Stimulated activated CD8-positive, alpha-beta memory T cell treated with anti-CD3 and anti-CD28 coated beads, Interleukin-7, amount 100 ng/mL, for 48 hours (primary cell): ENCODE results near the gene ZNF77.
"Not testable (repeated sequence)": the region's sequence is repeated elsewhere in the genome, so short reads cannot be mapped to it uniquely, and the experiment has no call there.

Source experiments
- DNase-seq, 2 donors: peaks; one replicate each; pipeline ENCODE4 v3.0.0-alpha.2; 2020; ENCODE audit warnings: low read depth in 1 of 2; ENCODE audit errors: extremely low read depth in 1 of 2

Gene ZNF77

DNA sequence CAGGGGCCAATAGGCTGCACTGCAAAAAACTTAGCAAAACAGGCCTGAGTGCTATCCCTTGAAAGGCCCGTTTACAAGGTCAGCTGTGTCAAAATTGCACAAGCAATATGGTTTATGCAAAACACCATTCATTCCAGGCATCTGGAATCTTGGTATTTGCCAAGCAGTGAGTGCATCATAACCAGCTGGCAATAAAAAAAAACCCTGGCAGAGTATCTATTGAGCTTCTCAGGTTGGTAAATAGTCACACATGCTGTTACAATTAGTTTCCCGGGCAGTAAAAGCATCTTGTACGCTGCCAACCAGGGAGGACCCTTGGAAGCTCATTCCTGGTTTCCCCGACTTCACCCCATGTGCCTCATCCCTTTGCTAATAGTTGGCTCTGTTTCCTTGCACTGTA, 21.3 kb downstream of the ZNF77 start:
- DNase-seq: no peak

DNA sequence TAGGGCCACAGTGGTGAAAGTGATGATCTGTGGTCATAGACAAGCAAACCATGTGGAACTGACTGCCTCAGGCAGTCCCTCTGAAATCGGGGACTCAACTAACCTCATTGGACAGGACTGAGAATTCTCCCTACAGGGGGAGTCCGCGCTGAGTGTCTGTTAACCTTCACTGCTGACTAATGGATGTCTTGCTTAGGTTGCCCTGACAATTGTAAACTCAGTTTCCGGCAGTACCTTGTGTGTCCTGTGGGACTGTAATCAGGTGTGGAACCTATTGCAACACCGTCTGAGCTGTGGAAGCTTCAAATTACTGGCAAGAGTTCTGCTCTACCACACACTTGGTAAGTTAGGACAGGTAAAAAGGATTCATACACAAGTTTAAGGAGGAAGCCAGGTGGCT, 21.8 kb downstream of the ZNF77 start:
- DNase-seq: no peak

DNA sequence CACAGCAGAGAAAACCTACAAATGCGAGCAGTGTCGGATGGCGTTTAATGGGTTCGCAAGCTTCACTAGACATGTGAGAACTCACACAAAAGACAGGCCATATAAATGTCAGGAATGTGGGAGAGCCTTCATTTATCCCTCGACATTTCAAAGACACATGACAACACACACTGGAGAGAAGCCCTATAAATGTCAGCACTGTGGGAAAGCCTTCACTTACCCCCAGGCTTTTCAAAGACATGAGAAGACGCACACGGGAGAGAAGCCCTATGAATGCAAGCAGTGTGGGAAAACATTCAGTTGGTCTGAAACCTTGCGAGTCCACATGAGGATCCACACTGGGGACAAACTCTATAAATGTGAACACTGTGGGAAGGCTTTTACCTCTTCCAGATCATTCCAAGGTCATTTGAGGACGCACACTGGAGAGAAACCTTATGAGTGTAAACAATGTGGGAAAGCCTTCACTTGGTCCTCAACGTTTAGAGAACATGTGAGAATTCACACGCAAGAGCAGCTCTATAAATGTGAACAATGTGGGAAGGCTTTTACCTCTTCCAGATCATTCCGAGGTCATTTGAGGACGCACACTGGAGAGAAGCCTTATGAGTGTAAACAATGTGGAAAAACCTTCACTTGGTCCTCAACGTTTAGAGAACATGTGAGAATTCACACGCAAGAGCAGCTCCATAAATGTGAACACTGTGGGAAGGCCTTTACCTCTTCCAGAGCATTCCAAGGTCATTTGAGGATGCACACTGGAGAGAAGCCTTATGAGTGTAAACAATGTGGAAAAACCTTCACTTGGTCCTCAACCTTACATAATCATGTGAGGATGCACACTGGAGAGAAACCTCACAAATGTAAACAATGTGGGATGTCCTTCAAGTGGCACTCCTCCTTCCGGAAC, 27.2 kb downstream of the ZNF77 start:
- DNase-seq: no peak

DNA sequence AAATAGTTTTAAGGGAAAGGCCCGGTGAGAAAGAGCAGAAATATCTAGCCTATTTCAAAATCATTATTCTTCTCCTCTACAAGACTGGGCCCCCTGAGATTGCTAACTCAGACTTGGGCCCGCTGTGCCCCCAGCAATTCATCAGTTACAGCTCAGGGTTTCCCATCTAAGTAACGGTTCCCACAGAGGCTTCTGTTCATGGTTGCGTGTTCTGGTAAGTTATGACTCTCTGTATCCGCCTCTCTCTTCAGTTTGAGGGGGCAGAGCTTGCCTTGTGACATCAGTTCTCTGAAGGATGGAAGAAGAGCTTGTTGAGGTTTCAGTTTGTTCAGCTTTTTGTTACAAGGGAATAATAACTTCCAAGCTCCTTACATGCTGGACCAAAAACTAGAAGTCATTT, 32.5 kb downstream of the ZNF77 start:
- DNase-seq: peak in 1 of 2 donors; percentile 21

DNA sequence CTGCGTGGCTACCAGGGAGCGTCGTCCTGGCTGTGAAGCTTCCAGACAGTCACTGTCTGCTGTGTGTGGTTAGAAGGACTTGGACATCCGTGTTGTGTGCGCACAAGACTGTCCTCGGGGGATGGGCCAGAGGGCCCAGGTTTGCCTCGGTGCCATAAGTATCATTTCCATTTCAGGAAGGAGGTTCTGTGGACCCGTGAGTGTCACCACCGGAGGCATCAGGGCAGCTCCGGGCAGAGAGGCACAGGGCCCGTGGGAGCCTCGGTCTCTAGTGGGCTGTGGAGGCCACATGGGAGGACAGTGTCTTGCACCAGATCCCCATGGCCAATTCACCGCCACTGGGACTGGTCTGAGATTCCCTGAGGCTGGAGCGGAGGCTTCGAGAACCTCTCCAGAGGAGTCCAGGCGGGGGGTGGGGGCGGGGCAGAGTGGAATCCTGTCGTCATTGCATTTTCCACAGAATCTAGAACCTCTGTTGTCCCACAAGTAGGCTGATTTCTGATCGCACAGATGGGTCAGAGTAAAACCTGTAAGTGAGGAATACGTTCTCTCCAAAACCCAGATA, 38.1 kb downstream of the ZNF77 start:
- DNase-seq: no peak

DNA sequence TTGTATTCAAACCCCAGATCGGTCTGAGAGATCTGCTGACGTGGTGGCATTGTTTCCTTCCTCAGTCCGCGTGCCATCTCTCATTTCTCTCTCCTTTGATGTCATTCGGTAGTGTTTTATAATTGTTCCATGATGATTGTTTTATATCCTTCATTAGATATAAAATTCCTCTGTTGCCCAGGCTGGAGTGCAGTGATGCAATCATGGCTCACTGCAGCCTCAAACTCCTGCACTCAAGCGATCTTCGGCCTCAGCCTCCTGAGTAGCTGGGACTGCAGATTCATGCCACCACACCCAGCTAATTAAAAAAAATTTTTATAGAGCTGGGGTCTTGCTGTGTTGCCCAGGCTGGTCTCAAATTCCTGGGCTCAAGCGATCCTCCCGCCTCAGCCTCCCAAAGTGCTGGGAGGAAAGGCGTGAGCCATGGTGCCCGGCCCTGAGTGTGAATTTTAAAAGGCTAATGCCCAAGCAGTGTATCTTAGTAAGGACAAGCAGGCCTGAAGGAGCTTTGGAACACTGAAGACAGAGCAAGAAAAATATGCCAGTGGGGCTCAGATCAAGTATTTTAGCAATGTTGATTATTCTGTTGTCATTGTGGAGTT, 38.8 kb downstream of the ZNF77 start:
- DNase-seq: no peak

DNA sequence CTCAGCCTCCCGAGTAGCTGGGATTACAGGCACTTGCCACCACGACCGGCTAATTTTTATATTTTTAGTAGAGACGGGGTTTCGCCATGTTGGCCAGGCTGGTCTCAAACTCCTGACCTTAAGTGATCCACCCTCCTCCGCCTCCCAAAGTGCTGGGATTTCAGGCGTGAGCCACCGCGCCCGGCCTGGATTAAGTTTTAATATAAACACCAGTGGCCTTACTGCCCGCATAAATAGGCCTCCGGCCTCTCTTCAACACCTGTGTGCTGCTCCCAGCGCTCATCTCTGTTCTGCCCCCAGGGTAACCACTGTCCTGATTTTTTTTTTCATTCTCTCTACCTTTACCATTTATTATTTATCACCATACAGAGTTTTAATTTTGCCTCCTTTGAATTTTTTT, 41.4 kb downstream of the ZNF77 start:
- DNase-seq: not testable (repeated sequence)

DNA sequence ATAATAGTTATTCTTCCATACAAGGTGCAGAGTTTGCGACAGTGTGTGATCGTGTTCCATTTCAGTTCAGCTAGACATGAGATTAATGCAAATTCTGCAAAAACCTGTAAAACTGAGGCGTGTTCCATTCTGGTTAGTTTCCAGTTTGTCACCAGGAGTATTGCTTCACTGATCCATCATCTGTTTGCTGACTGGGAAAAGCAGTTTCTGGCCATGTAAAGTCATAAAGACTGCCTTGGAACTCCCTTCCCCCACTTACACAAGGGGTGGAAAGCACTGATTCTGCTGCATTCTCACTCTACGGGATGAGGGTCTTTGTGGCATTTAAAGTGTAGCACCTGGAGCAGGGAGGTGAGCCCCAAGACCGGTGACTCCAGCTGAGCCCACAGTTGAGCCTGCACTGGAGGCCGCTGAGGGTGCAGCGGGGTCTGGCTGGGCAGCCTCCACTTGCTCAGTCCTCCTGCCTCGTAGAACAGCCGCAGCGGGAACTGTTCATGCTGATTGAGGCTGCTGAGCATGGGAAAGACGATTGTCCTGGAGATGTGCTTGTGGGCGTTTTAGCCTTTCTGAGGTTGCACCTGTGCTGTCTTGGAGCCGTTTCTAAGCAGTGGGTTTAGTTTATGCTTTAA, 42.1 kb downstream of the ZNF77 start:
- no peak for DNase-seq

DNA sequence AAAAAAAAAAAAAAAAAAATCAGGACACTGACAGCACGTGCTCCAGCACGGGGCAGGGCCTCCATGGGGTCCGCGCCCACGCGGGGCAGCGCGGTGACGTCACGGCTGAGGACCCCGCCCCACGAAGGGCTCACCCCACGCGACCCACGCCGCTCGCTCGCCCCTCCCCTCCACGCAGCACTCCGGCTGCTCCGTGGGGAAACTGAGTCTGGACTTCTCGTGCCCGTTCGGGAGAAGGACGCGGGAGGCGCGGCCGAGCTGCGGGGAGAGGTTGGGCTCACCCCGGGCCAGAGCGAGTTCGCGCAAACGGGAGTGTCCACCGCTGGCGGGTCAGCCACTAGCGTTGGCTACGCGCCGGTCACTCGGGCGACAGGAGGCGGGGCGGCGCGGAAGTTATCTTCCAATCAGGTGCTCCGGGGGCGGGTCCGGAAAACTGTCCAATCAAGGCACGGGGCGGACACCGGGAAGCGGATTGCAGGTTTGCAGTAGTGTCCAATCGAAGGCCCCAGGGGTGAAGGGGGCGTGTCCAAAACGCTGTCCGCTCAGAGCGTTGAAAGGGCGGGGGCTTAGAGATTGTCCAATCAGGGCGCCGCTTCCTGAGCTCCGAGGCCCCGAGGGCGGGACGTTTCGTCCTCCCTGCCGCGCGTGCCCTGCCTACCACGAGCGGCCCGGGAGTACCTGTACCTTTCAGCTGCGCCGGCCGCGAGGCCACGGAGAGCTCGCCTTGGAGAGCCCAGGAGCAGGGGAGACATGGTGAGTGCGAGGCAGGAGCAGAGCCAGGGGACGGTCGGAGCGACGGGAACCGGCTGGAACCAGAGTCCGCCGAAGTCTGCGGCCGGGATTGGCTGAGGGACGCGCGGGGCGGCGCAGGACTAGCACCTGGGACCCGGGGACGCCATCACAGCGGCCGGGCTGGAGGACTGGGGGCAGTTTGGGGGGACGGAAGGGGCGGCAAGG, 44.2 kb downstream of the ZNF77 start, which contains the start of gene ZNF57:
Gene ZNF57 (plus strand): TSS at position 633 of the 957 bp plus-strand sequence. CDS start 118 bp downstream, at position 751.
- DNase-seq: peak; percentile 98 to 99

DNA sequence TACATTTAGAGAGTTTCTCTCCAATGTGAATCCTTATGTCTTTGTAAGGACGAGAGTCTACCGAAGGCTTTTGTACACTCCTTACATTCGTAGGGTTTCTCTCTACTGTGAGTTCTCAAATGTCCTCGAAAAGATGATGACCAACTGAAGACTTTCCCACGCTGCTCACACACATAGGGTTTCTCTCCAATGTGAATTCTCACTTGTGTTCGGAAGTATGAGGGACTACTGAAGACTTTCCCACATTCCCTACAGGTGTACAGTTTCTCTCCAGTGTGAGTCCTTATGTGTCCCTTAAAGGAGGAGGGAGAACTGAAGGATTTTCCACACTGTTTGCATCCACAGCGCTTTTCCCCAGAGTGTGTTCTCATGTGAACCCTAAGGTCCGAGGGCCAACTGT, 48.1 kb downstream of the ZNF77 start:
- no peak for DNase-seq

- not testable (repeated sequence) for DNase-seq
These were observed 54.2 kb downstream of the ZNF77 start for GRCh38 chr19:2890531-2890930.

GRCh38 chr19:2888731-2889224, 56.0 kb downstream of the ZNF77 start:
- peak in 1 of 2 donors; percentile 50 for DNase-seq

- DNase-seq: no peak
These were observed 57.3 kb downstream of the ZNF77 start for GRCh38 chr19:2887391-2887914.

DNA sequence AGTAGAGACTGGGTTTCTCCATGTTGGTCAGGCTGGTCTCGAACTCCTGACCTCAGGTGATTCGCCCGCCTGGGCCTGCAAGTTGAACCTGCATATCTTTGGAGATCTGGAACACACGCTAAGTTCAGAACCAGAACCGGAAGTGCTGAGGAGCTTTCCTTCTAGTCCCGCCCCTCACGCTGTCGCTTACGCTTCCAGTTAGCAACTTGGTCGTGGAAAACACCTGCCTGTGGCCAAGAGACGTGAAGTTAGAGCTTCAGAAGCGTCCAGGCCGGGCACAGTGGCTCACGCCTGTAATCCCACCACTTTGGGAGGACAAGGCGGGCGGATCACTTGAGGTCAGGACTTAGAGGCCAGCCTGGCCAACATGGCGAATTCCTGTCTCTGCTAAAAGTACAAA, 59.0 kb downstream of the ZNF77 start:
- DNase-seq: no peak

GRCh38 chr19:2883686-2884439, 60.9 kb downstream of the ZNF77 start:
- DNase-seq: no peak
